Left kidney (tissue), 2 donors: Measurements from ENCODE around the gene MRTFB. TPM values are rescaled to one million over a fixed set of nuclear protein-coding genes. Genes with fewer than 3 reads are reported as not detected.

Experiments used
- DNase-seq: peaks from one replicate; pipeline ENCODE4 v3.0.0-alpha.2; 2013
- polyA plus RNA-seq: library from polyadenylated mRNA; unstranded; fragments of 120-200 nt; gene quantifications from one replicate; pipeline ENCODE4 v1.2.1, GENCODE V29; 2013; ENCODE audit not compliant: insufficient read length

The MRTFB gene
- polyA plus RNA-seq, 1 donor, result 47.4 TPM

DNA sequence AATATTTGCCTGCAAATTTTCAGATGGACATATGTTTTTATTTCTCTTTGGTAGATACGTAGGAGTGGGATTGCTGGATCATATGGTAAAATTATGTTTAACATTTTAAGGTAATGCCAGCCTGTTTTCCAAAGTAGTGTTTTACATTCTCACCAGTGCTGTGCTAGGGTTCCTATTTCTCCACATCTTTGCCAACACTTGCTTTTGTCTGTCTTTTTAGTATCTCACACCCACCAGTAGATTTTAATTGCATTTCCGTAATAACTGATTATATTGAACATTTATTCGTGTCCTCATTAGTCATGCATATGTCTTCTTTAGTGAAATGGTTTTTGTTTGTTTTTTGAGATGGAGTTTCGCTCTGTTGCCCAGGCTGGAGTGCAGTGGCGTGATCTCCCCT lies 58.4 kb downstream of the MRTFB start:
- DNase-seq, result no peak

DNA sequence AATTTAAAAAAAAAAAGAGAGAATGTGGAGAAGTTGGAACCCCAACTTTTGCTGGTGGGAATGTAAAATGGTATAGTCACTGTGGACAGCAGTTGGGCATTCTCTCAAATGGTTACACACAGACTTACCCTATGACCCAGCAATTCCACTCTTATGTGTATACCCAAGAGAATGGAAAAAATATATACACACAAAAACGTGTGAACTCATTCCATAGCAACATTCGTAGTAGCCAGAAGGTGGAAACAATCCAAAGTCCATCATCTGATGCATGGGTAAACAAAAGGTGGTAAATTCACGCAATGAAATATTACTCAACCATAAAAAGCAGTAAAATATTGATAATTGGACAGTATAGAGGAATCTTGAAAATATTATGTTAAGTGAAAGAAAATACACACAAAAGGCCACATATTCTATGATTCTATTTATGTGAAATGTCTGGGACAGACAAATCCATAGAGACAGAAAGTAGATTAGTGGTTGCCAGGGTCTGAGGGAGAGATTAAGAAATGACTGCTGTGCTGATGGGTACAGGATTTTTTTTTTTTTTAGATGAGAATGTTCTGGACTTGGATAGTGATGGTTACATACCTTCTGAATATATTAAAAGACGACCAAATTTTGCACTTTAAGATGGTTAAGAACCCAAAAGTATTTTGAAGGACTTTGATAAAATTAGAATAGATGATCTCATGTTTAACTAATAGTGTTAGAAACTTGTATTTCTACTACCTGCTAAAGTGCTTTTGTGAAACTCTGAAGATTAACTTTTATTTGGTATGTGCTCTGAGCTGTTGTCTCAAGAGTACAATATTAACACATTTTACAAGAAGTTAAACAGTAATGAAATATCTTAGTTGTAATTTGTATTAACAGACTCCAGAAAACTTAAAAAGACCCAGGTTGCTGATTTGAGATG lies 60.9 kb downstream of the MRTFB start:
- no peak for DNase-seq

DNA sequence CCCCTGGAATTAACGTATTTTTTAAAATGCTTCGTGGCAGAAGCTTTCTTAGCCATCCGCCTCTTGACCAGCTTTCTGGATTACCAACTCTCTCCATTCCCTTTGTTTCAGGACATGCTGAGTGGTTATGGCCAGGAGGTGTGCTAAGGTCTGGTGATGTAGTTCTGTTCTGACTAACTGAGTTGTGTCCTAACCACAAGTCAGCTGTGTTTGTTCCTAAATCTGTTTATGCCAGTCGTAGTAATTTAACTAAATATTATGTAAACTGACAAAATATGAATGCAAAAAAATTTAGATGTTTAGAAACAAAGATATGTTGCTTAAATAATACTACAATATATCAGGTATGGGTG lies 61.6 kb downstream of the MRTFB start:
- no peak for DNase-seq

DNA sequence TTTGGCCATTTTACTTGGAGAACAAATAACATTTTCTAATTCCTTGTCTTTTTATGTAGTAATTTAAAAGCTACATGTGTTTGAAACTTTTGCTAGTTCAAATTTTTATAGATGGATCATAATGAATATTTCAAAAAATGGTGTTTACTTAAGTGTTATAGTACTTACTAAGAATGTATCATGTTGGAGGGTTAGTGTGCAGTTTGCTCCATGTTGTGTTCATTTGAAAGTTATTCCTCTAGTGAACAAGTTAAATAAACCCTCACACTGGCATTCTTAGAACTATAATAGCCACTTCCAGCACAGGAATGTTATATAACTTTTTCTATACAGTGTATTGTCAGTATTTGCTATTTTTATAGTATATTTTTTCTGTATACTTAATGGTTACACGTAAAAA lies 62.8 kb downstream of the MRTFB start:
- DNase-seq, result no peak

DNA sequence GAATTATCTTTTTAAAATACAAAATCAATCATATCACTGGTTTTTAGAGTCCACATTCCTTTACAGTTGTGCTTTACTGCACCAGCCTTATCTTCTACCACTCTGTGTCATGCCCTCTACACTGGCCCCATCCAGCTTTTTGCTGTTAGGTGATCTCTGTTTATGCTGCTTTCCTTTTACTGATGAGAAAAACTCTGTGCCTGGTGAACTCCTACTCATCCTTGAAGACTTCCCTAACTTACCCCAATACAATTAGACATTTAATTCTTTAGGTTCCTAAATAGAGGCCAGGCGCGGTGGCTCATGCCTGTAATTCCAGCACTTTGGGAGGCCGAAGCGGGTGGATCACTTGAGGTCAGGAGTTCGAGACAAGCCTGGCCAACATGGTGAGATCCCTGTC lies 64.6 kb downstream of the MRTFB start:
- no peak for DNase-seq

DNA sequence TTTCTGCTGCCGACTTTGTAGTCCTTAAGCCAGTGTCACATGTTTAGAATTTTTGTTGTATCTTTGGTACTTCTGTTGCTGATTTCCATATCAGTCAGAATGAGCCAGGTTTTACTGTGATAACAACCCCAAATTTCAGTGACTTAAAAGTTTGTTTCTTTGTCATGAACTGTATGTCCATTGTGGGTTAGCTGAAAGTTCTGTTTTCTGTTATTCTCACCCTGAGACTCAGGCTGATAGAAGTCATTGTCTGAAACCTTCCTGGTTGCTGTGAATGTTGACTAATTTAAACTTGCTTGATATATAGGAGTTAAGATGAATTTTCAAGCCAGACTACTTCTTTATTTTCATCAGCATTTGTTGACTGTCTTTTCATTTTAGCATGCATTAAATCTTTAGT lies 68.8 kb downstream of the MRTFB start:
- DNase-seq, result no peak

DNA sequence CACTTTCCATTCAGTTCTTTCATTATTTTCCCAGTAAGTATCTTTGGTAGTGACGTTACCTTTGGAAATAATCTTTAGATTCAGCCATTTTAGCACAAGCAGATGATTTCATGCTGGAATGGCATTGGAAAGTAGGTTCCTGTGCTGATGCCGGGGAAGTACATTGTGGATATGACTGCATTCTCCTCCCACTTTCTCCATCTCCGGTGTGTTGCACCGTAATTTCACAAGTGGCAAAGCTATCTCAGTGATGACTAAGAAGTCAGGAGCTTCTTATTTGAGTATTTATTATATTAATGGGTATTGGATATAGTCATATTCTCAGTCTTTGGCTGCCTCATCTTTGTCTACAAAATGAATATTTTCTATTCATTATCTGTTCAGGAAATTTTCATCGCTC lies 69.8 kb downstream of the MRTFB start:
- no peak for DNase-seq

DNA sequence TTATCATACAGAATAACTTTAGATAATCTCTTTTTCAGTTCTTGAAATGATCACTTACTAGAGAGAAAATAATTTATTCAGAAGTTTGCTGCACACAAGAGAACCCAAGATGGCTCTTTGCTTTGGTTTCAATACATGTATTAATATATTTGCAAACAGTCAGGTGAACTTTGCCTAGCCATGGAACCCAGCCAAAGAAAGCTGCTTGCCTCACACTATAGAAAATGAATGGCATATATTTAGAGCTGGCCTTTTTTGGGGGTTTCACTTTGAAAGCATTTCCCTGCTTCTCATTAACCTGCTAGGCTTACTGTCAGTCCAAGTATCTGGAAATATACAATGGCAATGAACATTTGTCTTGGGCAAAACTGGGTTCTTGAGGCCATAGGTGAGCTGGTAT lies 75.3 kb downstream of the MRTFB start:
- no peak for DNase-seq

DNA sequence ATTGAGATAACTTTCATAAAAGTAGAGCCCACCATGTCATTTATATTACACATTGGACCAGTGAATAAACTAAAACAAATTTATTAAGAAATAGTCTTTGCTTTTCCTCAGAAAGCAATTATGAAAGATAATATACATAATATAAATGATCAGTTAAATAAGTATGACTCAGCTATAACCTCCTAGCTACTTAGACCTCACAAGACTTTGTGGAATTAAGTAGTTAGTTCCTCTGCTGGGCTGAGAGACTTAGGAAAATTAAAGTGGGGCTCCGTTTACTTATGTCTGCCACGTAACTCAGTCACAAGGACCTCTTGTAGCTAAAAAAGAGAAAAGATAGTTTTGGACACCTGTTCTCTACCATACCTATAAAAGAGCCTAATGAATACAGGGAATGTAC lies 76.9 kb downstream of the MRTFB start:
- no peak for DNase-seq

DNA sequence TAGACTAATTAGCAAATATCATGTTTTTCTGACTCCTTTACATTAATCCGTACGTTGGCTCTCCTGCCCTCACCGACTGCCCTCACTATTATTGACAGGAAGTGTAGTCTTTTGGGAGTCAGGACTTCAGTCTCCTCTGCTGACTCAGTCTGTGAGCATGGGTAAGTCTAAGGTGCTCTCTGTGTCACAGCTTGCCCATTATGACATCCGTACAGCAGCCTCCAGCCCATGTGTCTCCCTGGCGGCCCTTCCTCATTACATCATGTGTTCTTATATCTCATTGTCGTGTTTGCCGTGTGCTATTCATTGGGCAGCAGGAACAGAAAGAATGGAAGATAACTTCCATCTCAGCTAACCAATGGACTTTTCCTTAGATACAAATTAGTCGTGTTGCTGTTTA lies 77.5 kb downstream of the MRTFB start:
- no peak for DNase-seq

DNA sequence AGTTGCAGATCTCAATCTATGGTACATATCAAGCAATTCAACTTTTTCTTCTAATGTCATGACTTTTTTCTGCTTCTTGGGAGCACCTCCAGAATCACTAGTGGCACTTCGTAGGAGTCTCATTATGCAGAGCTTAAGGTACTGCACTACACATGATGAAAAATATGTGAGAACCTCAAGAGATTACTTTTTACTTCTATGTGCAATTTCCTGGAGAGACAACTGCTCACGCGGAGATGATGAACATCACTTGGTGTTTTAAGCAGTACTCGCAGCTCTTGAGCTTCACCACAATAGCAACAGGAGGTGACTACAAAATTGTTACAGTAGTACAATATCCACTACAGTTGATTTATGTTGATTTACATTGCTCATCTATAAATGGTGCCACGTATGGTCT lies 79.7 kb downstream of the MRTFB start:
- no peak for DNase-seq

DNA sequence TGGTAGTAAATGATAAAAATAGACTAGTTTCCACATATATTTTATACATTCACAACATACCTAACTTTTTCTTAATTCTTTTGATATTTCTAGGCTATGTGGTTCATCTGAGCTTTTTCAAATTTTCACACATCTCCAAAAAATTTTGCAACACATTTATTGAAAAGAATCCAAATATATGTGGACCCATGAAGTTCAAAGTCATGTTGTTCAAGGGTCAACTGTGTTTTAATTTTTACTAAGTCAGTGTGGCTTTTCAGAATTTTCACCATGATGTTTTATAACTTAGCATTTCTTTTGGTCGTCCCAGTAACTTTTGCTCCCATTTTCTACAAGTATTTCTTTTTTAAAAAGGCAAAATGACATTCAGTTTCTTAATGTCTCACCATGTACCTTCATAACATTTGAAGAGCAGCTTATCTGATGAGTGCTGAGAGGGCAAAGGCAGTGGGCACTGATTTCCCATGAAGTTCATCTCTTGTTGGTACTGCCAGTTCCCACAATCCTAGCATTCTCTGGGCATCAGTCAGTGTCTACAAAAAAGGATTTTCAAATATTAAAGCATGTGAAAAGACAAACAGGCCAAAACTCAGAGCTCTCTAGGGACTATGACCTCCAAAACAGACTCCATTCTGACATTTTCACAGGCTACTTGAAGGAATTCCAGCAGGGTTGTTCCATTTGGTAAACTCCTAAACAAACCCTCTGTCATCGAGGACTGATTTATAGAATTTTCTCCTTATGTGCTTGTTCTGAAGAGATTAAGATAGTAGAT lies 80.3 kb downstream of the MRTFB start:
- DNase-seq, result peak; percentile 12

DNA sequence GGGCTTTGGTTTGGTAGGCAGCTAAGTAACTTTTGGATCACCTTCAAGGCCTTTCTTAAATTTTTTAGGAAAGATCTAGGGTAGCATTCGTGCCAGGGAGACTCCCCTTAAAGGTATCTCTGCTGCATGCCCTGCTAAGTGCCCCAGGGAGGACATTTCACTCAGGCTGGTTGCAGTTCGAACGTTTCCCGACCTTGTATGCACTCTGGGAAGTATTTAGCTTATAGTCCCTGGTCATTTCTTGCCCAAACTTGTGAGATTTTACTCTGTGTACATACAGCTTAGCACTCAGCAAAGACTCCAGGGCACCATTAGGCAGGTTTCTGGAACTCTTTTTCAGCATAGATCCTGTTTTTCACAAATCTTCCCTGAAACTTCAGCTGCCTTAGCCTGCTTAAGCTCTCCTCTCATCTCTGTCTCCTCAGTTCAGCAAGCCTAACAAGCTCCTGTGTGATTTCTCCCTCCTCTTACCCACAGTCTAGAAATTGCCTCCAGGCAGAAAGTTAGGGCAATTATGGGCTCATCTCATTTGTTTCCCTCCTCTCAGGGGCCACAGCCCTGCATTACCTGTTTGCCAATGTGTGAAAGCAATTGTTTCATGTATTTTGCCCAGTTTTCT lies 84.6 kb downstream of the MRTFB start:
- no peak for DNase-seq

DNA sequence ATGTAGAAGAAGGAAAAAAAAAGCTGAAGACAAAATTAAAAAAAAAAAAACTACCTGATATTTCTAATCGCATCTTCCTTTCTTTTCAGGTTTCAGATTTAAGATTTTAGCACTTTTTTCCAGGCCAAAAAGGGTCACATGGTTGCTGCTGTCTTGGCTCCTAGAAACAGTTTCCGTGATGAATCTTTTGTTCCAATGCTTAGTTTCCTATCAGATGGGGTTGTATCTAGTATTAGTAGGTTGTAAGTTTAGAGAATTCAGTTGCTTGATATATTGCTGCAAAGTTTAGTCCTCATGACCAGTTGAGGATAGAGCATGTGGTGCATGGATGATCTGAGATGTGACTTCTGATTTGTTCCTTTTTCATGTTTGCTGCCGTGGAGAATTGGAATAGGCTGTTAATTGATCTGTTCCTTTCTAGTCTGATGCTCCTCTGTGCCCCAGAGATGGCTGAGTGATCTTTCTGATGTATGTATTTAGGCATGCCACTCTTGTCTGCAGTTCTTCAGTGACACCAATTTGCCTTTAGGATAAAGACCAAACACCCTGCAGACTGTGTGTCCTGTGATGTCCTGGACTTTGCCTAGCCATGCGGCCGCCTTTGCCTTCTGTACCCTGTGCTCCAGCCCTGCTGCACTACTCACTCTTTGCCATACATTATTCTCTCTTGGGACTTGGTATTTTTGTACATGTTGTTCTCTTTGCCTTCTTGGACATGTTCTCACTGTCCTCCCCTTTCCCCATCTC lies 94.0 kb downstream of the MRTFB start:
- no peak for DNase-seq

DNA sequence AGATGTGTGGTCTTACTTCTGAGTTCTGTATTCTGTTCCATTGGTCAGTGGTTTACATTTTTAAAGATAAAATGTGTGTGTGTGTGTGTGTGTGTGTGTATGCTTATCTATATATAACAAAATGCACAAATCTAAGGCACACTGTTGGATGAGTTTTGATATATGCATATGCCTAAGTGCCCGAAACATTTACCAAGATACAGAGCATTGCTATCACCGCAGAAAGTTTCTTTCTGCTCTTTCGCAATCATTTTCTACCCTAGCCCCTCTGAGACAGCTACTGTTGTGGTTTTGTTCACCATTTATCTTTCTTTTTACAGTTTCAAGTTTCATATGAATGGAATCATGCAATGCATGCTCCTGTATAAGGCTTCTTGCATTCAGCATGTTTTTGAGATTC lies 97.0 kb downstream of the MRTFB start:
- no peak for DNase-seq

DNA sequence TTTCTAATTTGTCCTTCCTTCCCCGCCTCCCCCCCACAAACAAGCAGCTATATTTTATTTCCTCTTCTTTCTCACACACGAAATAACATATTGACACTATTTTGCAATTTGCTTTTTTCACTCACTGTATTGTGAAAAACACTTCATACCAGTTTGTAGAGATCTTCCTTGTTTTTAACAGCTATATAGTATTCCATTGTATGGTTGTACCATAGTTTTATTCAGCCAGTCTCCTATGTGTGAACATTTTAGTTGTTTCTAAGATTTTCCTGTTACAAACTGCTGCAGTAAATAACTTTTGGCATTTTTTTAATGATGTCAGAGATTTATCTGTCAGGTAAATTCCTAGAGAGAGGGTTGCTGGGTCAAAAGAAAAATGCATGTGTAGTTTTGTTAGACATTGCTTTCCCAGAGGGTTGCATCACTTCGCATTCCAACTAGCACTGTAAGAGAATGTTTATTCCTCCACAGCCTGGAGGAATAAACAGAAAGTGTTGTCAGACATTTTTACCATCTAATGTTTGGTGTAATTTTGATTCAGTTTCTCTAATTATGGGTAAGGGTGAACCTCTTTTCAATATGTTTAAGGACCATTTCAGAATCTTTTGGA lies 101.2 kb downstream of the MRTFB start:
- no peak for DNase-seq

DNA sequence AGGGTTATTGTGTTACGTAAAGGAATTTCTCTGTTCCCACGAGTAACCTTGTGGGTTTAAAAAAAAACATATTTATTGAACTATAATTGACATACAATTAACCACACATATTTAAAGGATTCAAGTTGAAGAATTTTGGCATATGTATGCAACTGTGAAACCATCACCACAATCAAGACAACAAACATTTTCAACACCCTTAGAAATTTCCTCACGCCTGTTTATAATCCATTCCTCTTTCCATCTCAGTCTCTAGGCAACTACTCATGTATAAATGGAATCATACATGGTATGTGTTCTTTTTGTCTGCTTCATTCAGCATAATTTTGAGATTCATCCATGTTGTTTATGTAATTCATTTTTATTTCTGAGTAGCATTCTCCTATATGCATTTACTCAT lies 104.0 kb downstream of the MRTFB start:
- DNase-seq, result no peak

DNA sequence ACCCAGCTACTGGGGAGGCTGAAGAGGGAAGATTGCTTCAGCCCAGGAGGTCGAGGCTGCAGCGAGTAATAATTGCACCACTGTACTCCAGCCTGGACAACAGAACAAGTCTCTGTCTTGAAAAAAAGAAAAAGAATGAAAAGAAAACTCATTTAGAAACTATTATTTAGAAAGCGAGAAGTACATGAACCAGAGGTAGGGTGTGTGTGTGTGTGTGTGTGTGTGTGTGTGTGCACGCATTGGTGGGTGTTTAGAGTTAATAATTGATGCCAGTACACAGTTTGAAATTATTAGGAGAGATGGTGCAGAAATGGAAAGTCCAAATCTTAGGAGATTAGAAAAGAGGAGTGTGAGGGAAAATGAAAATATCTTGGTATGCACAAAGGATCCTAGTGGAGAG lies 106.6 kb downstream of the MRTFB start:
- no peak for DNase-seq

DNA sequence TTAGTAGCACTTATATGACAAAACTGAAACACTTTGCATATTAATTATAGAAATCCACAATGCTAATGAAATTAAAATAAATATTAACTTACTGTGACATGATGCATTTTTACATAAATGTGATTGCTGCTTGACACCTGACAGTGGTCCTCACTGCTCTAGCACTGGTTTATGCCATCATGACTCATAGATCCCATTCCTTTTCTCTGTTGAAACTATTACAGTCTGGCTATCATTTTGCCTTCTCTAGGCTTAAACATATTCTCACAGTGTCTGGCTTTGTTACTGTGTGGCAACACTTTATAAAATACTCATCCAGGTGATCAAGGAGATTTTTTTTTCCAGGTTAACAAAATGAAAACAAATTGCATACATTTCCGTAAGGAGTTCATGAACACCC lies 108.0 kb downstream of the MRTFB start:
- DNase-seq, result no peak

DNA sequence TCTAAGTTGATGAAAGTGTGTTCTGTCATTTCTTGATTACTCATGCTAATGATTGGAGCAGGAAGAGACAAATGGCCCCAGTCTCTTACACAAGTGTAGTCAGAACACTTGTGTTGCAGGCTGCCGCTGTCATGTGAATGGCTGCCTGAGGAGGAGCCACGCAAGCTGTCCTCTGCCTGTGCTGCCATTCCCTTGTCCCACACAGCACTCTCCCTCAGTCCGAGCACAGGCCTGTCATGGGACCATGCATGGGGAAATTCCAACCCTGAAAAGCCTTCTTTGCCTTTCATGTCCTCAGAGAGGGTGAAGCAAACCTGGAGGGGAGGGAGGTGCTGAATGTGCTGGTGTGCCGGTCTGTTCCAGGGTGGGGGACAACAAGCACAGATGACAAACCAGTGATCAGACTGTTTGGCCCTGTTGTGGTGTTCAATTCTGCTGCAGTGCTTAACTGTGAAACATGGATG lies 109.4 kb downstream of the MRTFB start:
- no peak for DNase-seq

DNA sequence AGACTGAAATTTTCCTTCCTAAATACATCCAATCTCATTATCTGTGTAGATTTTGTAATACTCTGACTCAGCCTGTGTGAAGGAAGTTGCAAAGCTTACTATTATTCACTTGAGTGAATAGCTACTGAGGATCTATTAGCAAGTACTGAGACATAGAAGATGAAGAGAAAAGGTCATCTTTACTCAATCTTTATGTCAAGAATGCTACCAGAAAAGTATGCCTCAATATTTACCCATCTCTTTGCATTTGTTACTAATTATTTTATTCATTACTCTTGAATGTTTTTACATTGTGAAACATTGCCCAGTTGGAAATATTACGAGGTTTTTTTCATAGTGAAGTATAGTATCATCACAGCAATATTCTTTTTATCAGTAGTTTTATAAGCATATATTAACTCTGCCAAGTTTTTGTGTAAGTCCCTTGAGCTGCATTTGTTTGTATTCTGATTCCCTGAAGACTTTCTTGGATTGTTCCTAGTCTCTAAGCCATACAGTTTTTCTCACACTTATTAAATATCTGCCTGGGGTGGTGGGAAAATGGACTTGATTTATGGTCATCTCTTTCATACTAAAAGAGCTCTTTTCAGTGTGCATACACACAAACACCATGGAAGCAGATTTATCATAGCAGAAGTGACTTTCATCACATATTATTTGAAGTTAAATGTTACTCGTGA lies 110.4 kb downstream of the MRTFB start:
- DNase-seq, result no peak
